ENCODE measurements around the gene RUFY3. TPM values are rescaled to one million over a fixed set of nuclear protein-coding genes. Genes with fewer than 3 reads are reported as not detected.
A peak's percentile ranks its signal among the peaks of the same experiment; 100 is the strongest.
"Not testable (repeated sequence)": the region's sequence is repeated elsewhere in the genome, so short reads cannot be mapped to it uniquely, and the experiment has no call there.

RUFY3 gene, protein sequence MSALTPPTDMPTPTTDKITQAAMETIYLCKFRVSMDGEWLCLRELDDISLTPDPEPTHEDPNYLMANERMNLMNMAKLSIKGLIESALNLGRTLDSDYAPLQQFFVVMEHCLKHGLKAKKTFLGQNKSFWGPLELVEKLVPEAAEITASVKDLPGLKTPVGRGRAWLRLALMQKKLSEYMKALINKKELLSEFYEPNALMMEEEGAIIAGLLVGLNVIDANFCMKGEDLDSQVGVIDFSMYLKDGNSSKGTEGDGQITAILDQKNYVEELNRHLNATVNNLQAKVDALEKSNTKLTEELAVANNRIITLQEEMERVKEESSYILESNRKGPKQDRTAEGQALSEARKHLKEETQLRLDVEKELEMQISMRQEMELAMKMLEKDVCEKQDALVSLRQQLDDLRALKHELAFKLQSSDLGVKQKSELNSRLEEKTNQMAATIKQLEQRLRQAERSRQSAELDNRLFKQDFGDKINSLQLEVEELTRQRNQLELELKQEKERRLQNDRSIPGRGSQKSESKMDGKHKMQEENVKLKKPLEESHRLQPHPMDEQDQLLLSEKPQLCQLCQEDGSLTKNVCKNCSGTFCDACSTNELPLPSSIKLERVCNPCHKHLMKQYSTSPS
- 10 to 100 TPM; 32.8 to 33.0 TPM for total RNA-seq
- 36.9 to 40.0 reads per million in 2 donors for total RNA-seq

GRCh38 chr4:70721747-70722146 lies at the start of gene RUFY3:
RUFY3 (plus strand) TSS chr4:70721964; CDS start chr4:70722574, 610 bp downstream.
- ATAC-seq (no peak), DNase-seq (no peak)
- H3K4me3 Mint-ChIP-seq, result peak within 1 kb of the TSS; percentile 41
- H3K9me3 ChIP-seq (ENCODE audit: control insufficient read depth, low read length, poor library complexity, severe bottlenecking), result no peaks in the 10 kb centered on the region
- H3K4me1 Mint-ChIP-seq, result peaks cover 9% of the 10 kb centered on the region
- H3K27ac Mint-ChIP-seq, result peak within 1 kb of the TSS; percentile 54
- no peaks in the 10 kb centered on the region for H3K27me3 Mint-ChIP-seq
- no peaks in the 10 kb centered on the region for H3K36me3 Mint-ChIP-seq (ENCODE audit: low read depth)

DNA sequence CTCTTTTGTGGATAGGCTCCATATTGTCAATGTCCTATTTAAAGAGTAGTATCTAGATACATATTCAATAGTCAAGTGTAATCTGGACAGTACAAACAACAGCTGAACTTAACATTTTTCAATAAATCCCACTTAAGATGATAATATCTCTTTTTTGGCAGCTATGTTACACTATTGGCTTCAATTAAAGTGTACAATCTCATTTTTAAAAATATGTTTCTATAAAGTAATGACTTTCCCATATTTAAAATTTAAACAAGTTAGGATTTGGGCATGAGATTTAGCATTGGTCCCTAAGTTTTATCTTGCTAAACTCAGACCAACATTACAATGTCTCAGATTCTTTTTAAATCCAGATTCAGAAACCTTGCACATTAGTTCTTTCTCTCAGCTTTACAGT lies 47.6 kb upstream of the RUFY3 start:
- peaks cover 16% of the 10 kb centered on the region for H3K4me1 Mint-ChIP-seq

DNA sequence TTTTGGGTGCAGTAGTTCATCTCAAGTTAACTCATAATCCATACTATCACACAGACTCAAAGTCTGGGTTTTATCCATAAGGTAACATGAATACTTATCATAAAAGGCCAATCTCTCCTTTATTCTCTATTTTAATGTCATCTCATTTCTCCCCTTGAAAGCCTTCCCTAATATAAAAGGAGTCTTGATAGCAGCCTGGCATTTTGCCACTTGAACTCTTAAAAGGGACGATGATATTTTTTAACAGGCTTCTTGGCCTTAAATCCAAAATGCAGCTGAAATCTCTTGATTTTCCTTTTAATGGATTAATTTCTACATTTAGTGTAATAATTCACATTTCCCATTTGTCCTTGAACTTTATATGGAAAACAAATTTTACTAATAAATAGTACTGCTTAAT lies 47.0 kb upstream of the RUFY3 start:
- H3K9me3 ChIP-seq (ENCODE audit: control insufficient read depth, low read length, poor library complexity, severe bottlenecking), result no peaks in the 10 kb centered on the region
- Mint-ChIP-seq H3K4me1 (peaks cover 20% of the 10 kb centered on the region), H3K27ac (peak overlapping the region; percentile 19), H3K36me3 (ENCODE audit: low read depth) (peaks cover 3% of the 10 kb centered on the region), H3K27me3 (peaks cover 14% of the 10 kb centered on the region), H3K4me3 (no peak overlapping the region)
- ATAC-seq, result no peak
- no peak for DNase-seq

More for the DNA sequence above, 47.6 kb upstream of the RUFY3 start:
- Mint-ChIP-seq H3K27ac (no peak overlapping the region), H3K36me3 (ENCODE audit: low read depth) (peaks cover 3% of the 10 kb centered on the region), H3K27me3 (peaks cover 14% of the 10 kb centered on the region), H3K4me3 (no peak overlapping the region)
- H3K9me3 ChIP-seq (ENCODE audit: control insufficient read depth, low read length, poor library complexity, severe bottlenecking), result no peaks in the 10 kb centered on the region
- DNase-seq (no peak), ATAC-seq (no peak)

- Mint-ChIP-seq H3K4me3 (no peak overlapping the region), H3K27ac (no peak overlapping the region), H3K4me1 (peaks cover 20% of the 10 kb centered on the region), H3K36me3 (ENCODE audit: low read depth) (peaks cover 2% of the 10 kb centered on the region), H3K27me3 (no peaks in the 10 kb centered on the region)
- no peaks in the 10 kb centered on the region for H3K9me3 ChIP-seq (ENCODE audit: control insufficient read depth, low read length, poor library complexity, severe bottlenecking)
- DNase-seq (no peak), ATAC-seq (no peak)
Observed at GRCh38 chr4:70676554-70677090, 45.1 kb upstream of the RUFY3 start.

- H3K4me3 Mint-ChIP-seq, result peak overlapping the region; percentile 72
- H3K9me3 ChIP-seq (ENCODE audit: control insufficient read depth, low read length, poor library complexity, severe bottlenecking), result no peaks in the 10 kb centered on the region
- no peak for DNase-seq
- H3K27me3 Mint-ChIP-seq, result no peaks in the 10 kb centered on the region
- no peak for ATAC-seq
- H3K36me3 Mint-ChIP-seq (ENCODE audit: low read depth), result peaks cover 2% of the 10 kb centered on the region
- H3K4me1 Mint-ChIP-seq, result peaks cover 20% of the 10 kb centered on the region
- H3K27ac Mint-ChIP-seq, result peak overlapping the region; percentile 84
Observed at GRCh38 chr4:70678383-70678999, 43.3 kb upstream of the RUFY3 start.

GRCh38 chr4:70680934-70681333 lies 40.8 kb upstream of the RUFY3 start:
- Mint-ChIP-seq H3K27me3 (no peaks in the 10 kb centered on the region), H3K27ac (no peak overlapping the region), H3K4me3 (no peak overlapping the region), H3K4me1 (peaks cover 22% of the 10 kb centered on the region), H3K36me3 (ENCODE audit: low read depth) (peaks cover 2% of the 10 kb centered on the region)
- DNase-seq (no peak), ATAC-seq (no peak)
- no peaks in the 10 kb centered on the region for H3K9me3 ChIP-seq (ENCODE audit: control insufficient read depth, low read length, poor library complexity, severe bottlenecking)

- DNase-seq, result no peak
- Mint-ChIP-seq H3K36me3 (ENCODE audit: low read depth) (peaks cover 2% of the 10 kb centered on the region), H3K4me3 (no peak overlapping the region), H3K4me1 (peaks cover 18% of the 10 kb centered on the region), H3K27ac (no peak overlapping the region), H3K27me3 (no peaks in the 10 kb centered on the region)
- no peak for ATAC-seq
- no peaks in the 10 kb centered on the region for H3K9me3 ChIP-seq (ENCODE audit: control insufficient read depth, low read length, poor library complexity, severe bottlenecking)
Observed at GRCh38 chr4:70681704-70682103, 40.1 kb upstream of the RUFY3 start.

- not testable (repeated sequence) for ATAC-seq, DNase-seq
Observed at GRCh38 chr4:70682142-70682541, 39.6 kb upstream of the RUFY3 start.

GRCh38 chr4:70687392-70687791 lies 34.4 kb upstream of the RUFY3 start:
- no peak for DNase-seq
- no peaks in the 10 kb centered on the region for H3K27me3 Mint-ChIP-seq
- peaks cover 6% of the 10 kb centered on the region for H3K36me3 Mint-ChIP-seq (ENCODE audit: low read depth)
- H3K4me1 Mint-ChIP-seq, result peaks cover 31% of the 10 kb centered on the region
- peak overlapping the region; percentile 99 for H3K4me3 Mint-ChIP-seq
- H3K9me3 ChIP-seq (ENCODE audit: control insufficient read depth, low read length, poor library complexity, severe bottlenecking), result no peaks in the 10 kb centered on the region
- H3K27ac Mint-ChIP-seq, result peak overlapping the region; percentile 99
- ATAC-seq, result peak; percentile 4

More at GRCh38 chr4:70682142-70682541, 39.6 kb upstream of the RUFY3 start:
- not testable (repeated sequence) for H3K9me3 ChIP-seq (ENCODE audit: control insufficient read depth, low read length, poor library complexity, severe bottlenecking); H3K27me3 Mint-ChIP-seq; H3K27ac Mint-ChIP-seq; H3K4me3 Mint-ChIP-seq; H3K36me3 Mint-ChIP-seq (ENCODE audit: low read depth)
- H3K4me1 Mint-ChIP-seq, result peaks cover 16% of the 10 kb centered on the region

DNA sequence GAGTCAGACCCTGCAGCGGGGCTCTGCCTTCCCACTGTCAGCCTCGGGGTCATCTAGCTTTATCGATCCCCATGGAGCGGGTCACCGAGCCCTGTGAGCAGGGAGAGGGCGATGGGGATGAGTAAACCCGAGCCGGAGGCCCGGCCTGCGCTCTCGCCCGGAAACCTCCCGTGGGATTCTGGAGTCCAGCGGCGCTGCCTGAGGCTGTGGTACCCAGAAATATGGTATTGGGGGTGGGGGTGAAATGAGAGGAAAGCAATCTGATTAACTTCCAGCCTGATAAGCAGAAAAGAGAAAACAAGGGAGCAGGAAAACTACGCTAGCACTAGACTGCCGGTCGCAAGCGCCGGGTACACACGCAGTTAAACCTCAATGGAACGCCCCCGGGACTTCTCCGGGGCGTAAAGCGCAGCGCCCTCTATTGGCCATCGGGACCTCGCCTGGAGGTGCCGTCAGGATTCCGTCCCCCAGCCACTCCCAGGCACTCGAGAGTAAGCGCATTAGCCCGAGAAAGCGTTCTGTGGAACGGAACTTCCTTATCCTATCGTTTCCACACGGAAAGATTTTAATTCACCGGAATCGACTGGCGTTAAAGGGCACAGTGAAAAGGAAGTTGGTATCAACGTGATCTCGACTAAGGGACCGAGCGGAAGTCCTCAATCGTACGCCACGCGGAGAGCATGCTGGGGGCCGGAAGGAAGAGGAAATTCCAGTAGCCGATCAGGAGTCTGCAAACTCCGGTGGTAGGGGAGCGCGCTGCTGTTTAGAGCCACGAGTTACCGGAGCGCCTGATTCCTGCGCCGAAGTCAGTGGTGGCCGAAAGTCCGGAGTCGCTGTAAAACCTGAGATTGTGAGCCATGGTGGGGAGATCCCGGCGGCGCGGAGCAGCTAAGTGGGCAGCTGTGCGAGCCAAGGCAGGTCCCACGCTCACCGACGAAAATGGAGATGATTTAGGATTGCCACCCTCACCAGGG lies 33.7 kb upstream of the RUFY3 start, which contains the start of gene UTP3:
Gene UTP3, plus strand, starts transcription at position 712 of the 974 bp plus-strand sequence. Its CDS starts 146 bp downstream, at position 858.
- peaks cover 31% of the 10 kb centered on the region for H3K4me1 Mint-ChIP-seq
- ATAC-seq (peak; percentile 92), DNase-seq (peak; percentile 82 to 93 (median 86))
- no peaks in the 10 kb centered on the region for H3K9me3 ChIP-seq (ENCODE audit: control insufficient read depth, low read length, poor library complexity, severe bottlenecking)
- H3K4me3 Mint-ChIP-seq, result peak within 1 kb of the TSS; percentile 99
- no peaks in the 10 kb centered on the region for H3K27me3 Mint-ChIP-seq
- peak within 1 kb of the TSS; percentile 99 for H3K27ac Mint-ChIP-seq
- H3K36me3 Mint-ChIP-seq (ENCODE audit: low read depth), result peaks cover 6% of the 10 kb centered on the region

DNA sequence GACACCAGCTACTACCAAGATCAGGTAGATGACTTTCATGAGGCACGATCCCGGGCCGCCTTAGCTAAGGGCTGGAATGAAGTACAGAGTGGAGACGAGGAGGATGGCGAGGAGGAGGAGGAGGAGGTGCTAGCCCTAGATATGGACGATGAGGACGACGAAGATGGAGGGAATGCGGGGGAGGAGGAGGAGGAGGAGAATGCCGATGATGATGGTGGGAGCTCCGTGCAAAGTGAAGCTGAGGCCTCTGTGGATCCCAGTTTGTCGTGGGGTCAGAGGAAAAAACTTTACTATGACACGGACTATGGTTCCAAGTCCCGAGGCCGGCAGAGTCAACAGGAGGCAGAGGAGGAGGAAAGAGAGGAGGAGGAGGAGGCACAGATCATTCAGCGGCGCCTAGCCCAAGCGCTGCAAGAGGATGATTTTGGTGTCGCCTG lies 33.0 kb upstream of the RUFY3 start:
- Mint-ChIP-seq H3K27me3 (no peaks in the 10 kb centered on the region), H3K4me1 (peaks cover 31% of the 10 kb centered on the region), H3K27ac (peak overlapping the region; percentile 99), H3K36me3 (ENCODE audit: low read depth) (peaks cover 6% of the 10 kb centered on the region), H3K4me3 (peak overlapping the region; percentile 99)
- ATAC-seq (peak; percentile 6), DNase-seq (no peak)
- H3K9me3 ChIP-seq (ENCODE audit: control insufficient read depth, low read length, poor library complexity, severe bottlenecking), result no peaks in the 10 kb centered on the region

GRCh38 chr4:70691661-70692060 lies 30.1 kb upstream of the RUFY3 start:
- peaks cover 30% of the 10 kb centered on the region for H3K4me1 Mint-ChIP-seq
- ATAC-seq (no peak), DNase-seq (no peak)
- no peak overlapping the region for H3K4me3 Mint-ChIP-seq
- no peaks in the 10 kb centered on the region for H3K27me3 Mint-ChIP-seq
- H3K9me3 ChIP-seq (ENCODE audit: control insufficient read depth, low read length, poor library complexity, severe bottlenecking), result no peaks in the 10 kb centered on the region
- peaks cover 6% of the 10 kb centered on the region for H3K36me3 Mint-ChIP-seq (ENCODE audit: low read depth)
- H3K27ac Mint-ChIP-seq, result peak overlapping the region; percentile 83
